ENCODE measurements around the gene PRAME.

PRAME gene

GRCh38 chr22:22556578-22556977 is 2.5 kb downstream of the PRAME start:
- Histone ChIP-seq H3K9me3 (ENCODE audit: insufficient read depth, low read depth, low read length) (no peaks in the 10 kb centered on the region; the same call in 1 of the 2 replicates), H3K36me3 (ENCODE audit: insufficient read depth, low read depth, low read length) (no peaks in the 10 kb centered on the region), H3K27me3 (ENCODE audit: insufficient read depth, low read length) (peaks cover 64% of the 10 kb centered on the region), H3K9ac (ENCODE audit: low read depth, low read length) (no peak overlapping the region), H3K4me3 (ENCODE audit: low read length) (no peak overlapping the region), H3K4me1 (ENCODE audit: insufficient read depth, low read length) (no peaks in the 10 kb centered on the region), H3K27ac (ENCODE audit: low read length) (no peak overlapping the region)

GRCh38 chr22:22555596-22555995 is 3.5 kb downstream of the PRAME start:
- Histone ChIP-seq H3K4me1 (ENCODE audit: insufficient read depth, low read length) (no peaks in the 10 kb centered on the region), H3K27ac (ENCODE audit: low read length) (no peak overlapping the region), H3K9ac (ENCODE audit: low read depth, low read length) (no peak overlapping the region), H3K36me3 (ENCODE audit: insufficient read depth, low read depth, low read length) (no peaks in the 10 kb centered on the region), H3K9me3 (ENCODE audit: insufficient read depth, low read depth, low read length) (no peaks in the 10 kb centered on the region; the same call in 1 of the 2 replicates), H3K4me3 (ENCODE audit: low read length) (no peak overlapping the region), H3K27me3 (ENCODE audit: insufficient read depth, low read length) (peaks cover 68% of the 10 kb centered on the region)

- no peak overlapping the region for H3K27ac ChIP-seq (ENCODE audit: low read length)
- H3K4me1 ChIP-seq (ENCODE audit: insufficient read depth, low read length), result no peaks in the 10 kb centered on the region
These were observed 4.3 kb downstream of the PRAME start for GRCh38 chr22:22554587-22555284.

GRCh38 chr22:22553735-22554586 is 5.1 kb downstream of the PRAME start:
- Histone ChIP-seq H3K27me3 (ENCODE audit: insufficient read depth, low read length) (peaks cover 75% of the 10 kb centered on the region), H3K9ac (ENCODE audit: low read depth, low read length) (no peak overlapping the region), H3K4me3 (ENCODE audit: low read length) (no peak overlapping the region), H3K4me1 (ENCODE audit: insufficient read depth, low read length) (no peaks in the 10 kb centered on the region), H3K27ac (ENCODE audit: low read length) (no peak overlapping the region), H3K9me3 (ENCODE audit: insufficient read depth, low read depth, low read length) (no peaks in the 10 kb centered on the region), H3K36me3 (ENCODE audit: insufficient read depth, low read depth, low read length) (no peaks in the 10 kb centered on the region)

More at GRCh38 chr22:22554587-22555284, 4.3 kb downstream of the PRAME start:
- Histone ChIP-seq H3K27me3 (ENCODE audit: insufficient read depth, low read length) (peaks cover 71% of the 10 kb centered on the region), H3K36me3 (ENCODE audit: insufficient read depth, low read depth, low read length) (no peaks in the 10 kb centered on the region), H3K9ac (ENCODE audit: low read depth, low read length) (no peak overlapping the region), H3K9me3 (ENCODE audit: insufficient read depth, low read depth, low read length) (no peaks in the 10 kb centered on the region), H3K4me3 (ENCODE audit: low read length) (no peak overlapping the region)

GRCh38 chr22:22553141-22553540 is 5.9 kb downstream of the PRAME start:
- no peak overlapping the region for H3K27ac ChIP-seq (ENCODE audit: low read length)
- H3K27me3 ChIP-seq (ENCODE audit: insufficient read depth, low read length), result peaks cover 84% of the 10 kb centered on the region
- no peak overlapping the region for H3K4me3 ChIP-seq (ENCODE audit: low read length)
- no peak overlapping the region for H3K9ac ChIP-seq (ENCODE audit: low read depth, low read length)
- no peaks in the 10 kb centered on the region for H3K4me1 ChIP-seq (ENCODE audit: insufficient read depth, low read length)
- no peaks in the 10 kb centered on the region for H3K36me3 ChIP-seq (ENCODE audit: insufficient read depth, low read depth, low read length)
- H3K9me3 ChIP-seq (ENCODE audit: insufficient read depth, low read depth, low read length), result no peaks in the 10 kb centered on the region

- no peak overlapping the region for H3K9ac ChIP-seq (ENCODE audit: low read depth, low read length)
- peaks cover 89% of the 10 kb centered on the region for H3K27me3 ChIP-seq (ENCODE audit: insufficient read depth, low read length)
- no peak overlapping the region for H3K4me3 ChIP-seq (ENCODE audit: low read length)
- no peak overlapping the region for H3K27ac ChIP-seq (ENCODE audit: low read length)
- no peaks in the 10 kb centered on the region for H3K36me3 ChIP-seq (ENCODE audit: insufficient read depth, low read depth, low read length)
- H3K9me3 ChIP-seq (ENCODE audit: insufficient read depth, low read depth, low read length), result no peaks in the 10 kb centered on the region
- no peaks in the 10 kb centered on the region for H3K4me1 ChIP-seq (ENCODE audit: insufficient read depth, low read length)
These were observed 6.4 kb downstream of the PRAME start for GRCh38 chr22:22552630-22553029.

GRCh38 chr22:22550789-22551434 is 8.2 kb downstream of the PRAME start:
- peaks cover 96% of the 10 kb centered on the region for H3K27me3 ChIP-seq (ENCODE audit: insufficient read depth, low read length)
- H3K4me1 ChIP-seq (ENCODE audit: insufficient read depth, low read length), result no peaks in the 10 kb centered on the region
- H3K4me3 ChIP-seq (ENCODE audit: low read length), result no peak overlapping the region
- H3K9me3 ChIP-seq (ENCODE audit: insufficient read depth, low read depth, low read length), result no peaks in the 10 kb centered on the region
- no peak overlapping the region for H3K27ac ChIP-seq (ENCODE audit: low read length)
- H3K36me3 ChIP-seq (ENCODE audit: insufficient read depth, low read depth, low read length), result no peaks in the 10 kb centered on the region
- H3K9ac ChIP-seq (ENCODE audit: low read depth, low read length), result no peak overlapping the region

GRCh38 chr22:22548910-22549309 is 10.2 kb downstream of the PRAME start:
- H3K4me1 ChIP-seq (ENCODE audit: insufficient read depth, low read length), result no peaks in the 10 kb centered on the region
- no peak overlapping the region for H3K9ac ChIP-seq (ENCODE audit: low read depth, low read length)
- no peak overlapping the region for H3K4me3 ChIP-seq (ENCODE audit: low read length)
- no peaks in the 10 kb centered on the region for H3K36me3 ChIP-seq (ENCODE audit: insufficient read depth, low read depth, low read length)
- no peak overlapping the region for H3K27ac ChIP-seq (ENCODE audit: low read length)
- no peaks in the 10 kb centered on the region for H3K9me3 ChIP-seq (ENCODE audit: insufficient read depth, low read depth, low read length)
- peaks cover 96% of the 10 kb centered on the region for H3K27me3 ChIP-seq (ENCODE audit: insufficient read depth, low read length)

- Histone ChIP-seq H3K9ac (ENCODE audit: low read depth, low read length) (no peak overlapping the region), H3K4me1 (ENCODE audit: insufficient read depth, low read length) (no peaks in the 10 kb centered on the region), H3K27ac (ENCODE audit: low read length) (no peak overlapping the region), H3K27me3 (ENCODE audit: insufficient read depth, low read length) (peaks cover 96% of the 10 kb centered on the region), H3K36me3 (ENCODE audit: insufficient read depth, low read depth, low read length) (no peaks in the 10 kb centered on the region), H3K4me3 (ENCODE audit: low read length) (no peak overlapping the region), H3K9me3 (ENCODE audit: insufficient read depth, low read depth, low read length) (no peaks in the 10 kb centered on the region)
These were observed 10.7 kb downstream of the PRAME start for GRCh38 chr22:22548317-22548716.

- no peak overlapping the region for H3K9ac ChIP-seq (ENCODE audit: low read depth, low read length)
- H3K27ac ChIP-seq (ENCODE audit: low read length), result no peak overlapping the region
- H3K4me1 ChIP-seq (ENCODE audit: insufficient read depth, low read length), result no peaks in the 10 kb centered on the region
- H3K27me3 ChIP-seq (ENCODE audit: insufficient read depth, low read length), result peaks cover 96% of the 10 kb centered on the region
- no peaks in the 10 kb centered on the region for H3K36me3 ChIP-seq (ENCODE audit: insufficient read depth, low read depth, low read length)
- H3K4me3 ChIP-seq (ENCODE audit: low read length), result no peak overlapping the region
- no peaks in the 10 kb centered on the region for H3K9me3 ChIP-seq (ENCODE audit: insufficient read depth, low read depth, low read length)
These were observed 11.3 kb downstream of the PRAME start for GRCh38 chr22:22547692-22548300.

- no peaks in the 10 kb centered on the region for H3K4me1 ChIP-seq (ENCODE audit: insufficient read depth, low read length)
- H3K36me3 ChIP-seq (ENCODE audit: insufficient read depth, low read depth, low read length), result no peaks in the 10 kb centered on the region
- no peaks in the 10 kb centered on the region for H3K9me3 ChIP-seq (ENCODE audit: insufficient read depth, low read depth, low read length)
- H3K27ac ChIP-seq (ENCODE audit: low read length), result no peak overlapping the region
- no peak overlapping the region for H3K4me3 ChIP-seq (ENCODE audit: low read length)
- no peak overlapping the region for H3K9ac ChIP-seq (ENCODE audit: low read depth, low read length)
- H3K27me3 ChIP-seq (ENCODE audit: insufficient read depth, low read length), result peaks cover 96% of the 10 kb centered on the region
These were observed 11.8 kb downstream of the PRAME start for GRCh38 chr22:22547226-22547625.
